Measurements from ENCODE around the gene SGF29. TPM values are rescaled to one million over a fixed set of nuclear protein-coding genes. Genes with fewer than 3 reads are reported as not detected.
"Not testable (repeated sequence)": the region's sequence is repeated elsewhere in the genome, so short reads cannot be mapped to it uniquely, and the experiment has no call there.

SGF29 gene
- total RNA-seq, 1 donor from 2014 or later = 21.6 TPM

GRCh38 chr16:28609631-28610594, 56.2 kb downstream of the SGF29 start, which contains the start of gene SULT1A1:
Gene SULT1A1 (minus strand): TSS chr16:28610044. CDS start chr16:28608855, 1,189 bp downstream.
- H3K27me3 Mint-ChIP-seq (ENCODE audit: low read depth) = no peaks in the 10 kb centered on the region
- no peak for DNase-seq (ENCODE audit: low spot score in 2 of 2, unreplicated experiment in 2 of 2)
- H3K27ac Mint-ChIP-seq = peak within 1 kb of the TSS; percentile 59
- no peaks in the 10 kb centered on the region for H3K36me3 Mint-ChIP-seq
- peaks cover 14% of the 10 kb centered on the region for H3K4me1 Mint-ChIP-seq
- peak within 1 kb of the TSS; percentile 58 for H3K4me3 Mint-ChIP-seq
- H3K9me3 Mint-ChIP-seq = no peaks in the 10 kb centered on the region
- TF ChIP-seq, protein P1, sequence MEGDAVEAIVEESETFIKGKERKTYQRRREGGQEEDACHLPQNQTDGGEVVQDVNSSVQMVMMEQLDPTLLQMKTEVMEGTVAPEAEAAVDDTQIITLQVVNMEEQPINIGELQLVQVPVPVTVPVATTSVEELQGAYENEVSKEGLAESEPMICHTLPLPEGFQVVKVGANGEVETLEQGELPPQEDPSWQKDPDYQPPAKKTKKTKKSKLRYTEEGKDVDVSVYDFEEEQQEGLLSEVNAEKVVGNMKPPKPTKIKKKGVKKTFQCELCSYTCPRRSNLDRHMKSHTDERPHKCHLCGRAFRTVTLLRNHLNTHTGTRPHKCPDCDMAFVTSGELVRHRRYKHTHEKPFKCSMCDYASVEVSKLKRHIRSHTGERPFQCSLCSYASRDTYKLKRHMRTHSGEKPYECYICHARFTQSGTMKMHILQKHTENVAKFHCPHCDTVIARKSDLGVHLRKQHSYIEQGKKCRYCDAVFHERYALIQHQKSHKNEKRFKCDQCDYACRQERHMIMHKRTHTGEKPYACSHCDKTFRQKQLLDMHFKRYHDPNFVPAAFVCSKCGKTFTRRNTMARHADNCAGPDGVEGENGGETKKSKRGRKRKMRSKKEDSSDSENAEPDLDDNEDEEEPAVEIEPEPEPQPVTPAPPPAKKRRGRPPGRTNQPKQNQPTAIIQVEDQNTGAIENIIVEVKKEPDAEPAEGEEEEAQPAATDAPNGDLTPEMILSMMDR (IDR thresholded peaks at IDR 0.05; ENCODE audit: unreplicated experiment) = no peak

DNA sequence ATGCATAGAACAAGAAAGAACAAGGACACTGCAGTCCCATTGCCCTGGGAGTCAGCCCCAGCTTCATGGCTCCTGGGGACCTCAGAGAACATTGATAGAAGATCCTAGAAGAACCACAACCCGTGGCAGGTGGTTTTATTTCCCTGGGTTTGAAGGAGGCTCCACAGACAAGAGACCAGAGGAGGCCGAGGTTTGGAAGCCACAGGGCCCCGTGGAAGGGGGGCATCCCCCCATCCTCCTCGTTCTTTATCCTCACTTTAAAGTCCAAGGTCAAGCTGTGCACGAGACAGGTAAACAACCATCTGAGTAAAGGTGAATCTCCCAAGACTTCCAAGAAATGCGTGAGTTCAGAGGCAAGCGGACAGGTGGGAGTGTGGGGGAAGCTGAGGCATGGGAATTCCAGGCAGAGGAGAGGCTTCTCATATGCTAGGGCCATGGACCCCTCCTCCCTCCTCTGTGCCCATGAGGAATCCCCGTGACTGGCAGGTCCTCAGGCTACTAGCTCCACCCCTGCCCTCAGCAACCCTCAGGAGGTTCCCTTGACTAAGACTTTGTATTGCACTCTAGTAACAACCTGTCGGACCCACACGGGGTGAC, 57.0 kb downstream of the SGF29 start:
- no peak for DNase-seq (ENCODE audit: low spot score in 2 of 2, unreplicated experiment in 2 of 2)
- peak overlapping the region; percentile 19 for H3K27ac Mint-ChIP-seq
- H3K9me3 Mint-ChIP-seq = no peaks in the 10 kb centered on the region
- no peak overlapping the region for H3K4me3 Mint-ChIP-seq
- H3K27me3 Mint-ChIP-seq (ENCODE audit: low read depth) = no peaks in the 10 kb centered on the region
- H3K4me1 Mint-ChIP-seq = peaks cover 14% of the 10 kb centered on the region
- TF ChIP-seq, protein P1 (IDR thresholded peaks at IDR 0.05; ENCODE audit: unreplicated experiment) = no peak
- H3K36me3 Mint-ChIP-seq = no peaks in the 10 kb centered on the region

DNA sequence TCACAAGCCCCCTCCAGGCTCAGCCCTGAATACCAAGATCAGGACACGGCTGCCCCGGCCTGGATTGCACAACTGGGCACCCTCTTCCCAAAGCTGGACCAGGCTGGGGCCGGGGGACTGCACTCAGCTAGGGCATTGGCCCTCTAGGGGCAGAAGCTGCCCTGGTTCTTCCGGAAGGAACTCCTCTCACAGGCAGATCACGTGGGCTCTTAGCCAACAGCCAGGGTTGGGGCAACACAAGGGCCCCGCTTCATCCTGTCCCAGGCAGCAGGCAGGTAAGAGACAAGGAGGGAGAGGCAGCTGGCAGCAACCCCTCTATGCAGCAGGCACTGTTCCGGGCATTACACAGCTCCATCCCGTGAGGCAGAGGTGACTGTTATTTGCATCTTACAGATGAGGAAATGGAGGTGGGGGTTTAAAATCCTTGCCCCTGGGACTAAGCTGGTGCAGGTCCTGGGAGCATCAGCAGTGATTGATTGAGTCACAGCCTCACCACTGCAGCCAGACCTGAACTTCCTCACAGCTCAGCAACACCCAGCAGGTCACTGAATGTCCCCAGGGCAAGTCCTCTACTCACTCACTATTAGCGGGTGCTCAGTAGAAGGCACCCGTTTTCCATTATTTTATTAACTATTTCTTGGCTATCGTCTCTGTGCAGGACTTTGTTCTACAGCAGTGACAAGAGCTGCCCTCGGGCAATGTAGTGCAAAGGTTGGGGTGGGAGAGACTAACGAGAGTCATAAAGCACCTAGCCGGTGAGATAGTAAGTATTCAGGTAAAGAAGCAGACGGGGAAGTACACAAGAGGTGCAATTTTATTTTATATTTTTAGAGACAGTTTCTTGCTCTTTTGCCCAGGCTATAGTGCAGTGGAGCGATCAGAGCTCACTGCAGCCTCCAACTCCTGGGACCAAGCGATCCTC, 58.9 kb downstream of the SGF29 start:
- not testable (repeated sequence) for DNase-seq (ENCODE audit: low spot score in 2 of 2, unreplicated experiment in 2 of 2); H3K9me3 Mint-ChIP-seq; H3K36me3 Mint-ChIP-seq; H3K27ac Mint-ChIP-seq; H3K4me3 Mint-ChIP-seq
- Mint-ChIP-seq H3K27me3 (ENCODE audit: low read depth) (peaks cover 10% of the 10 kb centered on the region), H3K4me1 (peaks cover 14% of the 10 kb centered on the region)

- not testable (repeated sequence) for H3K36me3 Mint-ChIP-seq; H3K27ac Mint-ChIP-seq; H3K9me3 Mint-ChIP-seq; H3K4me3 Mint-ChIP-seq; DNase-seq (ENCODE audit: low spot score in 2 of 2, unreplicated experiment in 2 of 2)
- Mint-ChIP-seq H3K4me1 (peaks cover 14% of the 10 kb centered on the region), H3K27me3 (ENCODE audit: low read depth) (peaks cover 18% of the 10 kb centered on the region)
These were observed 60.2 kb downstream of the SGF29 start for GRCh38 chr16:28613912-28614311.

GRCh38 chr16:28614561-28614960, 60.8 kb downstream of the SGF29 start:
- H3K9me3 Mint-ChIP-seq; H3K4me3 Mint-ChIP-seq; H3K36me3 Mint-ChIP-seq; H3K27ac Mint-ChIP-seq; DNase-seq (ENCODE audit: low spot score in 2 of 2, unreplicated experiment in 2 of 2): not testable (repeated sequence)
- Mint-ChIP-seq H3K4me1 (peaks cover 12% of the 10 kb centered on the region), H3K27me3 (ENCODE audit: low read depth) (peaks cover 18% of the 10 kb centered on the region)

GRCh38 chr16:28615486-28616223, 61.9 kb downstream of the SGF29 start:
- not testable (repeated sequence) for H3K9me3 Mint-ChIP-seq

More at GRCh38 chr16:28615486-28616223, 61.9 kb downstream of the SGF29 start:
- H3K36me3 Mint-ChIP-seq, H3K4me1 Mint-ChIP-seq, H3K4me3 Mint-ChIP-seq, H3K27ac Mint-ChIP-seq: not testable (repeated sequence)
- TF ChIP-seq, protein P1 (IDR thresholded peaks at IDR 0.05; ENCODE audit: unreplicated experiment) = peak; percentile 59
- H3K27me3 Mint-ChIP-seq (ENCODE audit: low read depth) = peaks cover 18% of the 10 kb centered on the region
- peak in 1 of 2 experiments; percentile 65 for DNase-seq (ENCODE audit: low spot score in 2 of 2, unreplicated experiment in 2 of 2)

All from mesothelial cell of epicardium (in vitro differentiated cells).